CD8-positive, alpha-beta memory T cell (primary cell): Measurements from ENCODE around the gene SEPTIN11. TPM values are rescaled to one million over a fixed set of nuclear protein-coding genes. Genes with fewer than 3 reads are reported as not detected.

Experiments
- CTCF ChIA-PET: fragments of 350-600 bp; sonication (Branson Sonifier 250); formaldehyde crosslinking; loops from one replicate; lab custom pipeline; 2021; ENCODE audit warnings: antibody characterized with exemption; lab: Charles Lee
- POLR2A ChIA-PET: fragments of 350-600 bp; sonication (Branson Sonifier 250); formaldehyde crosslinking; loops from one replicate; lab custom pipeline; 2021; ENCODE audit warnings: antibody characterized with exemption; lab: Charles Lee
- DNase-seq, 5 donors: peaks; one replicate each; pipeline versions ENCODE4 v3.0.0 to v3.0.0-alpha.2; 2020 to 2022; ENCODE audit warnings: mixed read lengths in 1 of 5
- H3K27ac ChIP-seq: one replicate; pipeline ENCODE4 v1.7.0; 2013; ENCODE audit warnings: low read depth, mild to moderate bottlenecking, low read length, moderate library complexity
- H3K27me3 ChIP-seq: 2 replicates; pipeline ENCODE4 v1.7.0; 2013; ENCODE audit warnings: low read length, mild to moderate bottlenecking; ENCODE audit not compliant: insufficient read depth, poor library complexity, severe bottlenecking
- H3K36me3 ChIP-seq: 2 replicates; pipeline ENCODE4 v1.7.0; 2013; ENCODE audit warnings: mild to moderate bottlenecking, low read length, moderate library complexity; ENCODE audit not compliant: insufficient read depth
- H3K4me1 ChIP-seq: 2 replicates; pipeline ENCODE4 v1.7.0; 2013; ENCODE audit warnings: mild to moderate bottlenecking, low read length, moderate library complexity; ENCODE audit not compliant: insufficient read depth
- H3K4me3 ChIP-seq: 2 replicates; pipeline ENCODE4 v1.7.0; 2013; ENCODE audit warnings: mild to moderate bottlenecking, low read length
- H3K9me3 ChIP-seq: 2 replicates; pipeline ENCODE4 v1.7.0; 2013; ENCODE audit warnings: mild to moderate bottlenecking, low read length
- H3K27ac Mint-ChIP-seq, 8 donors: one replicate each; pipeline ENCODE4 v1.8.0; 2020 to 2021; ENCODE audit warnings: mixed read lengths in 8 of 8, mild to moderate bottlenecking in 6 of 8, inconsistent platforms in 3 of 8, moderate library complexity in 3 of 8
- H3K27me3 Mint-ChIP-seq, 2 donors: one replicate each; pipeline ENCODE4 v1.8.0; 2020 to 2021; ENCODE audit warnings: mixed read lengths in 2 of 2, mild to moderate bottlenecking in 1 of 2, moderate library complexity in 1 of 2
- H3K36me3 Mint-ChIP-seq, 3 donors: one replicate each; pipeline ENCODE4 v1.8.0; 2020 to 2021; ENCODE audit warnings: mixed read lengths in 3 of 3, inconsistent platforms in 1 of 3, mild to moderate bottlenecking in 1 of 3
- H3K4me1 Mint-ChIP-seq, 3 donors: one replicate each; pipeline ENCODE4 v1.8.0; 2020 to 2021; ENCODE audit warnings: mixed read lengths in 3 of 3, inconsistent platforms in 1 of 3, mild to moderate bottlenecking in 1 of 3
- H3K4me3 Mint-ChIP-seq, 7 donors: one replicate each; pipeline ENCODE4 v1.8.0; 2020 to 2021; ENCODE audit warnings: mixed read lengths in 7 of 7, mild to moderate bottlenecking in 6 of 7, moderate library complexity in 4 of 7, inconsistent platforms in 2 of 7
- H3K9me3 Mint-ChIP-seq, 5 donors: one replicate each; pipeline ENCODE4 v1.8.0; 2020 to 2022; ENCODE audit warnings: mixed read lengths in 5 of 5, mild to moderate bottlenecking in 3 of 5, moderate library complexity in 2 of 5, inconsistent platforms in 1 of 5
- polyA plus RNA-seq: library from polyadenylated mRNA; unstranded; fragments of 300-500 nt; fragmentation: Illumina TruSeq; gene quantifications from one replicate; pipeline ENCODE4 v1.2.3, GENCODE V29; 2021
- total RNA-seq, 2 experiments: library from RNA; stranded (reverse); gene quantifications; one replicate each; pipeline ENCODE4 v1.2.3, GENCODE V29; 2021

The SEPTIN11 gene
- total RNA-seq: 10 to 100 TPM; 54.3 to 56.8 TPM
- polyA plus RNA-seq: 34.8 TPM

- peaks cover 6% of the 10 kb centered on the region for H3K4me1 ChIP-seq
- Mint-ChIP-seq H3K36me3 (peaks cover 0 to 6% (median 3%) of the 10 kb centered on the region in 3 donors), H3K27me3 (no peaks in the 10 kb centered on the region), H3K27ac (peak within 1 kb of the TSS; percentile 51 to 96 (median 87)), H3K9me3 (no peaks in the 10 kb centered on the region), H3K4me3 (peak within 1 kb of the TSS; percentile 86 to 98 (median 91)), H3K4me1 (peaks cover 18 to 28% (median 22%) of the 10 kb centered on the region in 3 donors)
- H3K27me3 ChIP-seq: no peaks in the 10 kb centered on the region
- ChIA-PET POLR2A (interaction anchor here (0.7 to 1.9 kb wide), 3 partner anchors 45 to 126 kb away, joined by 3 to 6 read pairs (median 6); partner anchors contain the start of gene CCNI), CTCF (interaction anchor here (0.5 to 1.5 kb wide), 6 partner anchors 22 to 123 kb away, joined by 3 to 4 read pairs (median 3); no protein-coding TSS in a partner anchor)
- H3K27ac ChIP-seq: peak within 1 kb of the TSS; percentile 73
- H3K36me3 ChIP-seq: no peaks in the 10 kb centered on the region
- no peaks in the 10 kb centered on the region for H3K9me3 ChIP-seq
- peak within 1 kb of the TSS; percentile 85 for H3K4me3 ChIP-seq
- peak; percentile 79 to 93 (median 81) for DNase-seq
Observed at GRCh38 chr4:76949276-76950051, at the start of gene SEPTIN11. Gene SEPTIN11 (plus strand): TSS chr4:76949752. CDS start chr4:76949904, 152 bp downstream.

- POLR2A ChIA-PET: no interaction called here
- Mint-ChIP-seq H3K4me3 (no peak overlapping the region), H3K9me3 (no peaks in the 10 kb centered on the region)
Observed at GRCh38 chr4:76902233-76902890, 47.2 kb upstream of the SEPTIN11 start.

GRCh38 chr4:76904646-76905190 lies 44.8 kb upstream of the SEPTIN11 start:
- POLR2A ChIA-PET: no interaction called here
- no peak overlapping the region for H3K4me3 Mint-ChIP-seq

More at GRCh38 chr4:76902233-76902890, 47.2 kb upstream of the SEPTIN11 start:
- Histone ChIP-seq H3K4me3 (no peak overlapping the region), H3K9me3 (no peaks in the 10 kb centered on the region), H3K27ac (no peak overlapping the region), H3K36me3 (no peaks in the 10 kb centered on the region), H3K4me1 (no peaks in the 10 kb centered on the region), H3K27me3 (peaks cover 15% of the 10 kb centered on the region)
- H3K36me3 Mint-ChIP-seq: no peaks in the 10 kb centered on the region
- no peak overlapping the region for H3K27ac Mint-ChIP-seq
- DNase-seq: no peak
- H3K4me1 Mint-ChIP-seq: peaks cover 11 to 13% (median 11%) of the 10 kb centered on the region in 3 donors
- H3K27me3 Mint-ChIP-seq: peaks cover 17 to 24% of the 10 kb centered on the region in 2 donors
- CTCF ChIA-PET: no interaction called here

GRCh38 chr4:76905521-76905920 lies 44.0 kb upstream of the SEPTIN11 start:
- Mint-ChIP-seq H3K4me1 (no peaks in the 10 kb centered on the region), H3K4me3 (peak overlapping the region in 1 of 7 donors; percentile 4), H3K36me3 (no peaks in the 10 kb centered on the region), H3K27me3 (peaks cover 5% of the 10 kb centered on the region in 2 donors), H3K27ac (peak overlapping the region in 1 of 8 donors; percentile 2), H3K9me3 (peaks cover 0 to 2% (median 0%) of the 10 kb centered on the region in 5 donors)
- no peak for DNase-seq
- ChIA-PET CTCF (no interaction called here), POLR2A (no interaction called here)
- H3K4me3 ChIP-seq: no peak overlapping the region
- H3K27ac ChIP-seq: no peak overlapping the region
- no peaks in the 10 kb centered on the region for H3K9me3 ChIP-seq
- no peaks in the 10 kb centered on the region for H3K36me3 ChIP-seq
- no peaks in the 10 kb centered on the region for H3K27me3 ChIP-seq
- no peaks in the 10 kb centered on the region for H3K4me1 ChIP-seq

More at GRCh38 chr4:76904646-76905190, 44.8 kb upstream of the SEPTIN11 start:
- H3K9me3 Mint-ChIP-seq: peaks cover 0 to 2% (median 0%) of the 10 kb centered on the region in 5 donors
- no peaks in the 10 kb centered on the region for H3K36me3 Mint-ChIP-seq
- peaks cover 6% of the 10 kb centered on the region for H3K27me3 ChIP-seq
- H3K4me1 ChIP-seq: no peaks in the 10 kb centered on the region
- CTCF ChIA-PET: no interaction called here
- H3K4me3 ChIP-seq: no peak overlapping the region
- H3K4me1 Mint-ChIP-seq: no peaks in the 10 kb centered on the region
- no peak overlapping the region for H3K27ac Mint-ChIP-seq
- no peak overlapping the region for H3K27ac ChIP-seq
- no peak for DNase-seq
- no peaks in the 10 kb centered on the region for H3K9me3 ChIP-seq
- H3K36me3 ChIP-seq: no peaks in the 10 kb centered on the region
- peaks cover 7 to 10% of the 10 kb centered on the region in 2 donors for H3K27me3 Mint-ChIP-seq

GRCh38 chr4:76909711-76910110 lies 39.8 kb upstream of the SEPTIN11 start:
- H3K27me3 Mint-ChIP-seq: peaks cover 5 to 11% of the 10 kb centered on the region in 2 donors
- Histone ChIP-seq H3K27ac (no peak overlapping the region), H3K4me1 (no peaks in the 10 kb centered on the region), H3K36me3 (no peaks in the 10 kb centered on the region), H3K4me3 (no peak overlapping the region), H3K9me3 (no peaks in the 10 kb centered on the region), H3K27me3 (no peaks in the 10 kb centered on the region)
- H3K27ac Mint-ChIP-seq: no peak overlapping the region
- H3K4me1 Mint-ChIP-seq: no peaks in the 10 kb centered on the region
- no peaks in the 10 kb centered on the region for H3K36me3 Mint-ChIP-seq
- H3K9me3 Mint-ChIP-seq: peaks cover 0 to 2% (median 0%) of the 10 kb centered on the region in 5 donors
- no peak overlapping the region for H3K4me3 Mint-ChIP-seq
- ChIA-PET POLR2A (no interaction called here), CTCF (interaction anchor here (1.3 kb wide), 1 partner anchor 14 kb away, joined by 4 read pairs; no protein-coding TSS in a partner anchor)
- no peak for DNase-seq

- Histone ChIP-seq H3K9me3 (no peaks in the 10 kb centered on the region), H3K27ac (no peak overlapping the region), H3K4me1 (no peaks in the 10 kb centered on the region), H3K27me3 (no peaks in the 10 kb centered on the region), H3K4me3 (no peak overlapping the region), H3K36me3 (no peaks in the 10 kb centered on the region)
- DNase-seq: no peak
- CTCF ChIA-PET: no interaction called here
- no peaks in the 10 kb centered on the region for H3K4me1 Mint-ChIP-seq
- POLR2A ChIA-PET: no interaction called here
- H3K27me3 Mint-ChIP-seq: peaks cover 0 to 2% of the 10 kb centered on the region in 2 donors
- H3K27ac Mint-ChIP-seq: no peak overlapping the region
- no peak overlapping the region for H3K4me3 Mint-ChIP-seq
- H3K36me3 Mint-ChIP-seq: no peaks in the 10 kb centered on the region
- H3K9me3 Mint-ChIP-seq: no peaks in the 10 kb centered on the region
Observed at GRCh38 chr4:76920715-76921114, 28.8 kb upstream of the SEPTIN11 start.

- CTCF ChIA-PET: no interaction called here
- POLR2A ChIA-PET: no interaction called here
- Mint-ChIP-seq H3K4me3 (no peak overlapping the region), H3K36me3 (no peaks in the 10 kb centered on the region), H3K27me3 (peaks cover 2 to 3% of the 10 kb centered on the region in 2 donors), H3K4me1 (no peaks in the 10 kb centered on the region), H3K9me3 (no peaks in the 10 kb centered on the region), H3K27ac (no peak overlapping the region)
- DNase-seq: no peak
- no peaks in the 10 kb centered on the region for H3K4me1 ChIP-seq
- no peak overlapping the region for H3K4me3 ChIP-seq
- no peaks in the 10 kb centered on the region for H3K27me3 ChIP-seq
- H3K9me3 ChIP-seq: no peaks in the 10 kb centered on the region
- no peak overlapping the region for H3K27ac ChIP-seq
- no peaks in the 10 kb centered on the region for H3K36me3 ChIP-seq
Observed at GRCh38 chr4:76923619-76924357, 25.8 kb upstream of the SEPTIN11 start.
